Hepatocyte (in vitro differentiated cells): Measurements from ENCODE around the gene SLC6A17. TPM values are rescaled to one million over a fixed set of nuclear protein-coding genes. Genes with fewer than 3 reads are reported as not detected.
A peak's percentile ranks its signal among the peaks of the same experiment; 100 is the strongest.

Experiments
- DNase-seq: peaks from one replicate; pipeline ENCODE4 v3.0.0-alpha.2; 2016; ENCODE audit warnings: low spot score
- H2AFZ ChIP-seq: fragments of 200-600 bp; sonication (generic); 2 replicates; pipeline ENCODE4 v1.6.0; 2016; ENCODE audit warnings: antibody characterized with exemption, mild to moderate bottlenecking
- H3K27ac ChIP-seq: fragments of 200-600 bp; sonication (generic); 2 replicates; pipeline ENCODE4 v1.5.1; 2016; ENCODE audit warnings: mild to moderate bottlenecking
- H3K27me3 ChIP-seq: fragments of 200-600 bp; sonication (generic); 2 replicates; pipeline ENCODE4 v1.6.1; 2016
- H3K36me3 ChIP-seq: fragments of 200-600 bp; sonication (generic); replicated peaks from 2 replicates; pipeline ENCODE4 v1.5.1; 2016; ENCODE audit warnings: low read depth; ENCODE audit not compliant: insufficient read depth
- H3K4me1 ChIP-seq: fragments of 200-600 bp; sonication (generic); 2 replicates; pipeline ENCODE4 v1.5.1; 2016; ENCODE audit warnings: mild to moderate bottlenecking, moderate library complexity; ENCODE audit not compliant: insufficient read depth
- H3K4me2 ChIP-seq: fragments of 200-600 bp; sonication (generic); 2 replicates; pipeline ENCODE4 v1.6.0; 2016
- H3K4me3 ChIP-seq: fragments of 200-600 bp; sonication (generic); 2 replicates; pipeline ENCODE4 v1.5.1; 2016; ENCODE audit warnings: mild to moderate bottlenecking
- H3K79me2 ChIP-seq: fragments of 200-600 bp; sonication (generic); 2 replicates; pipeline ENCODE4 v1.6.0; 2017; ENCODE audit warnings: mild to moderate bottlenecking
- H3K9me2 ChIP-seq: fragments of 200-600 bp; sonication (generic); replicated peaks from 2 replicates; pipeline ENCODE4 v1.6.0; 2017; ENCODE audit warnings: mild to moderate bottlenecking; ENCODE audit not compliant: insufficient read depth
- H3K9me3 ChIP-seq: fragments of 200-600 bp; sonication (generic); 2 replicates; pipeline ENCODE4 v1.5.1; 2016; ENCODE audit warnings: low read depth, mild to moderate bottlenecking
- H4K20me1 ChIP-seq: fragments of 200-600 bp; sonication (generic); 2 replicates; pipeline ENCODE4 v1.6.0; 2016; ENCODE audit warnings: mild to moderate bottlenecking; ENCODE audit not compliant: insufficient read depth, poor library complexity, severe bottlenecking
- CTCF ChIP-seq: fragments of 200-600 bp; sonication (generic); IDR thresholded peaks from 2 replicates; pipeline ENCODE4 v1.5.1; 2016; ENCODE audit warnings: antibody characterized with exemption, mild to moderate bottlenecking; ENCODE audit not compliant: poor library complexity
- EZH2 ChIP-seq: fragments of 200-600 bp; sonication (generic); IDR thresholded peaks from 2 replicates; pipeline ENCODE4 v1.6.1; 2016; ENCODE audit warnings: antibody characterized with exemption, mild to moderate bottlenecking, borderline replicate concordance
- EZH2phosphoT487 ChIP-seq: fragments of 200-600 bp; sonication (generic); IDR thresholded peaks from one replicate; pipeline ENCODE4 v1.6.1; 2018; ENCODE audit warnings: antibody characterized with exemption, mild to moderate bottlenecking, low read depth, moderate library complexity; ENCODE audit not compliant: unreplicated experiment, severe bottlenecking
- WGBS: methylation state at CpG from one replicate; pipeline ENCODE4 v1.1.6; 2016; ENCODE audit warnings: low lambda C conversion rate; ENCODE audit errors: missing lambda C conversion rate; 5-methylcytosine and 5-hydroxymethylcytosine counted together
- polyA plus RNA-seq: library from polyadenylated mRNA; unstranded; fragments of >200 nt; fragmentation: Nextera tagmentation; extraction: Ambion mirVana; gene quantifications from 2 replicates; pipeline ENCODE4 v1.2.1, GENCODE V29; 2016
- total RNA-seq: library from RNA; depleted of rRNA; stranded (reverse); fragments of >200 nt; gene quantifications from 2 replicates; pipeline ENCODE4 v1.2.3, GENCODE V29; 2014

SLC6A17 gene
- total and polyA plus RNA-seq, 2 experiments from 2014 or later = 0.36 to 0.63 TPM

- H3K79me2 ChIP-seq = no peaks in the 10 kb centered on the region
- H3K4me3 ChIP-seq = no peak overlapping the region
- H3K9me2 ChIP-seq = no peaks in the 10 kb centered on the region
- H4K20me1 ChIP-seq = no peaks in the 10 kb centered on the region
- no peak overlapping the region for H3K4me2 ChIP-seq
- DNase-seq = no peak
- H2AFZ ChIP-seq = no peak overlapping the region
- no peaks in the 10 kb centered on the region for H3K4me1 ChIP-seq
- H3K27ac ChIP-seq = no peak overlapping the region
- no peak for TF ChIP-seq EZH2
- TF ChIP-seq EZH2phosphoT487 = no peak
- no peaks in the 10 kb centered on the region for H3K36me3 ChIP-seq
- WGBS = 94% methylated on average over 9 of the region's 10 CpGs
- no peaks in the 10 kb centered on the region for H3K27me3 ChIP-seq
- H3K9me3 ChIP-seq = no peaks in the 10 kb centered on the region
Measured at GRCh38 chr1:110195196-110195595, 44.9 kb downstream of the SLC6A17 start.

GRCh38 chr1:110196917-110197765 lies 46.8 kb downstream of the SLC6A17 start:
- Histone ChIP-seq H2AFZ (no peak overlapping the region), H3K36me3 (no peaks in the 10 kb centered on the region), H4K20me1 (no peaks in the 10 kb centered on the region), H3K4me2 (no peak overlapping the region), H3K79me2 (no peaks in the 10 kb centered on the region), H3K4me1 (no peaks in the 10 kb centered on the region), H3K27ac (no peak overlapping the region), H3K9me2 (no peaks in the 10 kb centered on the region), H3K27me3 (no peaks in the 10 kb centered on the region), H3K9me3 (no peaks in the 10 kb centered on the region), H3K4me3 (no peak overlapping the region)
- 60% methylated on average over 12 of the region's 12 CpGs for WGBS
- peak; percentile 83 for TF ChIP-seq CTCF
- TF ChIP-seq EZH2 = no peak
- peak; percentile 76 for DNase-seq

GRCh38 chr1:110197905-110198629 lies 47.8 kb downstream of the SLC6A17 start:
- Histone ChIP-seq H3K79me2 (no peaks in the 10 kb centered on the region), H3K4me2 (no peak overlapping the region), H3K36me3 (no peaks in the 10 kb centered on the region), H3K27ac (no peak overlapping the region), H4K20me1 (no peaks in the 10 kb centered on the region), H3K4me3 (no peak overlapping the region), H3K9me3 (no peaks in the 10 kb centered on the region), H2AFZ (no peak overlapping the region), H3K4me1 (no peaks in the 10 kb centered on the region), H3K9me2 (no peaks in the 10 kb centered on the region), H3K27me3 (no peaks in the 10 kb centered on the region)
- no peak for TF ChIP-seq EZH2
- no peak for TF ChIP-seq EZH2phosphoT487
- TF ChIP-seq CTCF = no peak
- WGBS = 94% methylated on average over 23 of the region's 23 CpGs
- DNase-seq = no peak

- 91% methylated on average over 2 of the region's 2 CpGs for WGBS
Measured at GRCh38 chr1:110198746-110199145, 48.5 kb downstream of the SLC6A17 start.

More at GRCh38 chr1:110198746-110199145, 48.5 kb downstream of the SLC6A17 start:
- Histone ChIP-seq H3K27ac (no peak overlapping the region), H3K9me3 (no peaks in the 10 kb centered on the region), H3K36me3 (no peaks in the 10 kb centered on the region), H2AFZ (no peak overlapping the region), H3K4me3 (no peak overlapping the region), H3K4me2 (no peak overlapping the region), H3K79me2 (no peaks in the 10 kb centered on the region), H3K9me2 (no peaks in the 10 kb centered on the region), H3K27me3 (no peaks in the 10 kb centered on the region), H4K20me1 (no peaks in the 10 kb centered on the region), H3K4me1 (peaks cover 6% of the 10 kb centered on the region)
- no peak for DNase-seq
- TF ChIP-seq CTCF (no peak), EZH2phosphoT487 (no peak), EZH2 (no peak)
